A549 (cell line): ENCODE results near the gene NFIA. TPM values are rescaled to one million over a fixed set of nuclear protein-coding genes. Genes with fewer than 3 reads are reported as not detected.

Source experiments
- ATAC-seq, 2 experiments: fragments of 200-7000 bp in 1 of 2; fragments of >200 bp in 1 of 2; cut with Nextera tagmentation in 1 of 2; cut with Tn5 transposase in 1 of 2; 3 replicates each; pipeline versions ENCODE4 v1.8.0 to v1.9.1; 2018 to 2020; ENCODE audit warnings: mild to moderate bottlenecking in 1 of 2, moderate library complexity in 1 of 2
- CTCF ChIA-PET: fragments of 300-600 bp; sonication (Branson Sonifier 250); formaldehyde crosslinking; extraction: SDS; loops from one replicate; lab custom pipeline; 2021; ENCODE audit warnings: antibody characterized with exemption, inconsistent platforms; lab: Yijun Ruan, JAX
- POLR2A ChIA-PET: fragments of 350-600 bp; formaldehyde crosslinking; extraction: SDS; loops from one replicate; lab custom pipeline; 2021; ENCODE audit warnings: antibody characterized with exemption, inconsistent platforms; lab: Yijun Ruan, JAX
- DNase-seq, 2 experiments: peaks; one replicate each; pipeline versions ENCODE4 v3.0.0 to v3.0.0-alpha.2; 2011 to 2016; ENCODE audit warnings: low read depth in 1 of 2, low spot score in 1 of 2
- FAIRE-seq: peaks from 2 replicates; lab custom pipeline; 2011; peaks lifted over from hg19 to GRCh38; lab: Jason Lieb, UNC
- H3K27ac ChIP-seq, 2 experiments: fragments of >200 bp; sonication (Bioruptor Twin); formaldehyde crosslinking; 3 replicates each; pipeline ENCODE4 v1.5.1; 2016 to 2017
- H3K4me1 ChIP-seq: fragments of >200 bp; sonication (Bioruptor Twin); formaldehyde crosslinking; 3 replicates; pipeline ENCODE4 v1.6.1; 2016
- H3K4me2 ChIP-seq: fragments of >200 bp; sonication (Bioruptor Twin); formaldehyde crosslinking; 3 replicates; pipeline ENCODE4 v1.6.1; 2016
- H3K4me3 ChIP-seq: fragments of >200 bp; sonication (Bioruptor Twin); formaldehyde crosslinking; 3 replicates; pipeline ENCODE4 v1.5.1; 2016
- H3K9me3 ChIP-seq: fragments of >200 bp; sonication (Bioruptor Twin); formaldehyde crosslinking; 3 replicates; pipeline ENCODE4 v1.6.1; 2016
- BHLHE40 ChIP-seq: IDR thresholded peaks from 2 replicates; pipeline ENCODE4 v1.6.1; 2012; ENCODE audit warnings: low read depth, low read length, inconsistent platforms
- CBX2 ChIP-seq: fragments of 200-600 bp; sonication (generic); IDR thresholded peaks from 2 replicates; pipeline ENCODE4 v1.6.1; 2016; ENCODE audit warnings: low read depth, mild to moderate bottlenecking, borderline replicate concordance
- CBX8 ChIP-seq: fragments of 200-600 bp; sonication (generic); IDR thresholded peaks from 2 replicates; pipeline ENCODE4 v1.6.1; 2016
- CHD2 ChIP-seq: fragments of 150-350 bp; IDR thresholded peaks from 2 replicates; pipeline ENCODE4 v1.6.1; 2014; ENCODE audit warnings: low read length; ENCODE audit not compliant: partially characterized antibody
- EHF ChIP-seq: fragments of 250-450 bp; sonication (Bioruptor Pico); IDR thresholded peaks from 2 replicates; pipeline ENCODE4 v1.5.0; 2020; ENCODE audit warnings: mild to moderate bottlenecking
- FOSB ChIP-seq: fragments of 250-450 bp; sonication (Bioruptor Pico); IDR thresholded peaks from 2 replicates; pipeline ENCODE4 v1.5.0; 2020; ENCODE audit warnings: mild to moderate bottlenecking, moderate library complexity
- FOSL2 ChIP-seq, 2 experiments: fragments of 450-650 bp in 1 of 2; fragments of >200 bp in 1 of 2; sonication (Bioruptor Twin) in 1 of 2; formaldehyde crosslinking; IDR thresholded peaks; 2 replicates each; pipeline versions ENCODE4 v1.5.0 to v1.6.1; 2016 to 2020; ENCODE audit warnings: mild to moderate bottlenecking in 1 of 2, moderate library complexity in 1 of 2
- FOXS1 ChIP-seq: fragments of 250-450 bp; sonication (Bioruptor Pico); IDR thresholded peaks from 2 replicates; pipeline ENCODE4 v1.5.0; 2020; ENCODE audit warnings: mild to moderate bottlenecking, moderate library complexity
- HEYL ChIP-seq: fragments of 250-450 bp; sonication (Bioruptor Pico); IDR thresholded peaks from 2 replicates; pipeline ENCODE4 v1.8.0; 2021; ENCODE audit warnings: mild to moderate bottlenecking, moderate library complexity
- HOXA7 ChIP-seq: fragments of 250-450 bp; sonication (Bioruptor Pico); IDR thresholded peaks from 2 replicates; pipeline ENCODE4 v1.5.0; 2020; ENCODE audit warnings: mild to moderate bottlenecking, moderate library complexity
- HOXB13 ChIP-seq: fragments of 250-450 bp; sonication (Bioruptor Pico); IDR thresholded peaks from 2 replicates; pipeline ENCODE4 v1.5.0; 2020; ENCODE audit warnings: low read depth, mild to moderate bottlenecking, moderate library complexity
- HOXB5 ChIP-seq: fragments of 250-450 bp; sonication (Bioruptor Pico); IDR thresholded peaks from 2 replicates; pipeline ENCODE4 v1.5.0; 2020; ENCODE audit warnings: mild to moderate bottlenecking, moderate library complexity
- KDM1A ChIP-seq: fragments of 200-600 bp; sonication (generic); IDR thresholded peaks from 2 replicates; pipeline ENCODE4 v1.6.1; 2016; ENCODE audit warnings: low read depth, mild to moderate bottlenecking
- MAFK ChIP-seq: fragments of 450-650 bp; IDR thresholded peaks from 2 replicates; pipeline ENCODE4 v1.6.1; 2014; ENCODE audit not compliant: partially characterized antibody
- MYC ChIP-seq: IDR thresholded peaks from 2 replicates; pipeline ENCODE4 v1.6.1; 2012; ENCODE audit warnings: mild to moderate bottlenecking, inconsistent platforms, low read length, improper control_type of control experiment, borderline replicate concordance
- NFE2L2 ChIP-seq: fragments of 150-350 bp; conservative IDR thresholded peaks from 2 replicates; pipeline ENCODE4 v1.6.1; 2014; ENCODE audit warnings: low read length
- NR3C1 ChIP-seq: fragments of >200 bp; sonication (Bioruptor Twin); formaldehyde crosslinking; IDR thresholded peaks from 3 replicates; pipeline ENCODE4 v1.6.1; 2017
- PHF8 ChIP-seq: fragments of 200-600 bp; sonication (generic); IDR thresholded peaks from 2 replicates; pipeline ENCODE4 v1.6.1; 2016; ENCODE audit warnings: low read depth, mild to moderate bottlenecking, antibody characterized with exemption, moderate library complexity, borderline replicate concordance
- POLR2A ChIP-seq: IDR thresholded peaks from 2 replicates; pipeline ENCODE4 v1.6.1; 2012; ENCODE audit warnings: mild to moderate bottlenecking, low read length
- POLR2AphosphoS2 ChIP-seq: conservative IDR thresholded peaks from 2 replicates; pipeline ENCODE4 v1.6.1; 2012; ENCODE audit warnings: low read length, improper control_type of control experiment, inconsistent platforms
- RARB ChIP-seq: fragments of 250-450 bp; sonication (Bioruptor Pico); IDR thresholded peaks from 2 replicates; pipeline ENCODE4 v1.8.0; 2021; ENCODE audit warnings: mild to moderate bottlenecking, moderate library complexity
- RFX5 ChIP-seq: fragments of 450-650 bp; IDR thresholded peaks from 2 replicates; pipeline ENCODE4 v1.7.1; 2014; ENCODE audit warnings: antibody characterized with exemption, mild to moderate bottlenecking, moderate library complexity
- SREBF2 ChIP-seq: fragments of 450-650 bp; IDR thresholded peaks from 2 replicates; pipeline ENCODE4 v1.6.1; 2014; ENCODE audit warnings: mild to moderate bottlenecking, moderate library complexity
- TFCP2L1 ChIP-seq: fragments of 250-450 bp; sonication (Bioruptor Pico); IDR thresholded peaks from 2 replicates; pipeline ENCODE4 v1.5.0; 2021; ENCODE audit warnings: mild to moderate bottlenecking
- TP53 ChIP-seq: fragments of 250-450 bp; sonication (Bioruptor Pico); IDR thresholded peaks from 2 replicates; pipeline ENCODE4 v1.5.0; 2021; ENCODE audit warnings: mild to moderate bottlenecking, moderate library complexity
- USF2 ChIP-seq: fragments of 450-650 bp; IDR thresholded peaks from 2 replicates; pipeline ENCODE4 v1.6.1; 2014; ENCODE audit warnings: antibody characterized with exemption
- ZFP36 ChIP-seq: fragments of 450-650 bp; IDR thresholded peaks from 2 replicates; pipeline ENCODE4 v1.6.1; 2014; ENCODE audit warnings: borderline replicate concordance; ENCODE audit not compliant: partially characterized antibody
- ZNF302 ChIP-seq: fragments of 250-450 bp; sonication (Bioruptor Pico); IDR thresholded peaks from 2 replicates; pipeline ENCODE4 v1.9.0; 2021; ENCODE audit warnings: inconsistent platforms, mild to moderate bottlenecking, moderate library complexity
- WGBS: methylation state at CpG from one replicate; pipeline ENCODE4 v1.1.6; 2017; ENCODE audit errors: missing lambda C conversion rate; 5-methylcytosine and 5-hydroxymethylcytosine counted together
- polyA plus RNA-seq, 4 experiments: library from polyadenylated mRNA; depleted of rRNA in 3 of 4; stranded (reverse); fragments of >200 nt; fragmentation: RNase III in 1 of 4; extraction: RNeasy Plus Mini Kit Qiagen cat#74134 plus additional on column Dnase treatment in 1 of 4; gene quantifications; 2 replicates in 3 of 4; 3 replicates in 1 of 4; pipeline ENCODE4 v1.2.3, GENCODE V29; 2011 to 2017
- TF ChIP-seq, protein P1 (sequence below): fragments of >200 bp; sonication (Bioruptor Twin); formaldehyde crosslinking; IDR thresholded peaks from 3 replicates; pipeline ENCODE4 v1.5.1; 2016
- TF ChIP-seq, protein P2 (sequence below): fragments of 250-450 bp; sonication (Bioruptor Pico); IDR thresholded peaks from 2 replicates; pipeline ENCODE4 v1.5.0; 2020; ENCODE audit warnings: low read depth, mild to moderate bottlenecking, moderate library complexity
- TF ChIP-seq, protein P3 (sequence below): fragments of 250-450 bp; sonication (Bioruptor Pico); IDR thresholded peaks from 2 replicates; pipeline ENCODE4 v1.5.0; 2021; ENCODE audit warnings: mild to moderate bottlenecking, moderate library complexity, borderline replicate concordance

NFIA gene
- polyA plus RNA-seq, 2 of the 4 experiments (the other 2 are of a cell fraction), result 6.5 to 25.8 TPM

- Histone ChIP-seq H3K4me3 (no peak overlapping the region), H3K4me2 (peak overlapping the region; percentile 71), H3K4me1 (peaks cover 25% of the 10 kb centered on the region), H3K9me3 (no peaks in the 10 kb centered on the region), H3K27ac (peak overlapping the region; percentile 79 to 85)
- CTCF ChIA-PET, result interaction anchor here (1.3 to 2.4 kb wide), 3 partner anchors 9 to 92 kb away, joined by 3 to 10 read pairs (median 4); no protein-coding TSS in a partner anchor
- POLR2A ChIA-PET, result no interaction called here
- 81% methylated on average over 3 of the region's 3 CpGs for WGBS
- TF ChIP-seq, protein P1, sequence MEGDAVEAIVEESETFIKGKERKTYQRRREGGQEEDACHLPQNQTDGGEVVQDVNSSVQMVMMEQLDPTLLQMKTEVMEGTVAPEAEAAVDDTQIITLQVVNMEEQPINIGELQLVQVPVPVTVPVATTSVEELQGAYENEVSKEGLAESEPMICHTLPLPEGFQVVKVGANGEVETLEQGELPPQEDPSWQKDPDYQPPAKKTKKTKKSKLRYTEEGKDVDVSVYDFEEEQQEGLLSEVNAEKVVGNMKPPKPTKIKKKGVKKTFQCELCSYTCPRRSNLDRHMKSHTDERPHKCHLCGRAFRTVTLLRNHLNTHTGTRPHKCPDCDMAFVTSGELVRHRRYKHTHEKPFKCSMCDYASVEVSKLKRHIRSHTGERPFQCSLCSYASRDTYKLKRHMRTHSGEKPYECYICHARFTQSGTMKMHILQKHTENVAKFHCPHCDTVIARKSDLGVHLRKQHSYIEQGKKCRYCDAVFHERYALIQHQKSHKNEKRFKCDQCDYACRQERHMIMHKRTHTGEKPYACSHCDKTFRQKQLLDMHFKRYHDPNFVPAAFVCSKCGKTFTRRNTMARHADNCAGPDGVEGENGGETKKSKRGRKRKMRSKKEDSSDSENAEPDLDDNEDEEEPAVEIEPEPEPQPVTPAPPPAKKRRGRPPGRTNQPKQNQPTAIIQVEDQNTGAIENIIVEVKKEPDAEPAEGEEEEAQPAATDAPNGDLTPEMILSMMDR, result no peak
- TF ChIP-seq TFCP2L1 (CRISPR knock-in tag), result no peak
- no peak for TF ChIP-seq POLR2AphosphoS2
- TF ChIP-seq ZFP36, result no peak
- TF ChIP-seq MYC, result no peak
- no peak for TF ChIP-seq BHLHE40
- TF ChIP-seq RARB (CRISPR knock-in tag), result no peak
- TF ChIP-seq ZNF302, result no peak
- no peak for TF ChIP-seq CHD2
- TF ChIP-seq NR3C1, result no peak
- no peak for TF ChIP-seq USF2
- no peak for TF ChIP-seq FOXS1 (CRISPR knock-in tag)
- no peak for TF ChIP-seq FOSB (CRISPR knock-in tag)
- TF ChIP-seq HOXA7 (CRISPR knock-in tag), result no peak
- no peak for TF ChIP-seq FOSL2 (IDR thresholded peaks at IDR 0.05)
- TF ChIP-seq FOSL2 (CRISPR knock-in tag; IDR thresholded peaks at IDR 0.05), result no peak
- no peak for TF ChIP-seq NFE2L2
- TF ChIP-seq, protein P2, sequence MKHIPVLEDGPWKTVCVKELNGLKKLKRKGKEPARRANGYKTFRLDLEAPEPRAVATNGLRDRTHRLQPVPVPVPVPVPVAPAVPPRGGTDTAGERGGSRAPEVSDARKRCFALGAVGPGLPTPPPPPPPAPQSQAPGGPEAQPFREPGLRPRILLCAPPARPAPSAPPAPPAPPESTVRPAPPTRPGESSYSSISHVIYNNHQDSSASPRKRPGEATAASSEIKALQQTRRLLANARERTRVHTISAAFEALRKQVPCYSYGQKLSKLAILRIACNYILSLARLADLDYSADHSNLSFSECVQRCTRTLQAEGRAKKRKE, result no peak
- no peak for FAIRE-seq
- no peak for DNase-seq
- peak; percentile 34 to 37; a peak in 3 of 6 replicates for ATAC-seq
Observed at GRCh38 chr1:61497013-61497412, 414.7 kb downstream of the NFIA start.

DNA sequence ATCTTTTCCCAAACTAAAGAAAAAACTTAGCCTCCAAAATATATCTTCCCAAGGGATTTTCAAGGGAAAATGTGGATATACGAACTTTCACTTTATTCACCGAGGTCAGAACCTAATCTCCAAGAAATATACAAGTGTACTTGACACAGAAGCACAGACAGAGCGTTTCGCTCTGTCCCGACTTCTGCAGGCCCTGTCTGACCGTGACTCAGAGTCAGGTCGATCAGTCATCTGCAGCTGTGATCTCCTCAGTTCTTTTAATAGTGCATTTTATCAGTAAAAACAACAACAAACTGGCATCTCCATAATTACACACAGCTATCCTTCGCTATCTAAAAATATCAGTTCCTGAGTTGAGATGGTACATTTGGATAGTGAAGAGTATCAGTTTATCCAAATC lies 416.0 kb downstream of the NFIA start:
- CTCF ChIA-PET, result no interaction called here
- ATAC-seq, result no peak

More for the DNA sequence above, 416.0 kb downstream of the NFIA start:
- Histone ChIP-seq H3K9me3 (no peaks in the 10 kb centered on the region), H3K4me2 (no peak overlapping the region), H3K4me1 (peaks cover 25% of the 10 kb centered on the region), H3K4me3 (no peak overlapping the region)
- POLR2A ChIA-PET, result no interaction called here
- WGBS, result 90% methylated on average over 8 of the region's 8 CpGs
- TF ChIP-seq EHF (CRISPR knock-in tag) (no peak), SREBF2 (no peak), RARB (CRISPR knock-in tag) (no peak), MYC (no peak), HOXB5 (no peak), MAFK (no peak), TP53 (CRISPR knock-in tag) (no peak), KDM1A (no peak), TFCP2L1 (CRISPR knock-in tag) (no peak), HOXB13 (CRISPR knock-in tag) (no peak), RFX5 (no peak), PHF8 (no peak), POLR2AphosphoS2 (no peak), HEYL (no peak), CBX2 (no peak), BHLHE40 (no peak), CBX8 (no peak), POLR2A (no peak)
- TF ChIP-seq, protein P3, sequence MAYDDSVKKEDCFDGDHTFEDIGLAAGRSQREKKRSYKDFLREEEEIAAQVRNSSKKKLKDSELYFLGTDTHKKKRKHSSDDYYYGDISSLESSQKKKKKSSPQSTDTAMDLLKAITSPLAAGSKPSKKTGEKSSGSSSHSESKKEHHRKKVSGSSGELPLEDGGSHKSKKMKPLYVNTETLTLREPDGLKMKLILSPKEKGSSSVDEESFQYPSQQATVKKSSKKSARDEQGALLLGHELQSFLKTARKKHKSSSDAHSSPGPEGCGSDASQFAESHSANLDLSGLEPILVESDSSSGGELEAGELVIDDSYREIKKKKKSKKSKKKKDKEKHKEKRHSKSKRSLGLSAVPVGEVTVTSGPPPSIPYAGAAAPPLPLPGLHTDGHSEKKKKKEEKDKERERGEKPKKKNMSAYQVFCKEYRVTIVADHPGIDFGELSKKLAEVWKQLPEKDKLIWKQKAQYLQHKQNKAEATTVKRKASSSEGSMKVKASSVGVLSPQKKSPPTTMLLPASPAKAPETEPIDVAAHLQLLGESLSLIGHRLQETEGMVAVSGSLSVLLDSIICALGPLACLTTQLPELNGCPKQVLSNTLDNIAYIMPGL (CRISPR knock-in tag), result no peak
- TF ChIP-seq, protein P2, result no peak
- TF ChIP-seq, all 56 proteins: peak for 0
- DNase-seq (no peak), FAIRE-seq (no peak)
- H3K27ac ChIP-seq, result peak overlapping the region in 1 of 2 experiments; percentile 85; a peak in 1 of 6 replicates
